ENCODE data around the gene AURKAIP1. TPM values are rescaled to one million over a fixed set of nuclear protein-coding genes. Genes with fewer than 3 reads are reported as not detected.

The AURKAIP1 gene
- total and polyA plus RNA-seq, 8 donors: 50.9 to 281 (median 140) TPM

DNA sequence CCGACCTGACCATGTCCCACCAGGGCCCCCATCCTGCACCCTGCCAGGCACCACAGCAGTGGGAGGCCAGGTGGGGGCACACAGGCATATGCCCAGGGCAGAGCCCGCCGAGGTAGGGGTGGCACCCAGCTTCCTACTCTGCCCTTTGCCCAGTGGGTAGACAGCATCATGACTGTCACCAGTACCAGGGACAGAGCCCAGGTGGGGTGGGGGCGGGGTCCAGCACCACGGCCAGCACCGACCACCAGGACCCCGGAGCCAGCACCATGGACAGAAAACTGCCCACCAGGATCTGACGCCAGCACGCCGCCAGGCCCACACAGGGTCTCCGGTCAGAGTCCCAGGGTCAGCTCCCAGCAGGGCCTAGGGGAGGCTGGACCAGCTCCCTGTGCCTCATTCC, 40.2 kb downstream of the AURKAIP1 start:
- intact Hi-C loops (cut with DNase I; ENCODE audit: low total_unique reads): no loop called here
- Histone ChIP-seq H3K4me3 (no peak overlapping the region), H3K27me3 (no peaks in the 10 kb centered on the region), H3K4me1 (peaks cover 11 to 46% (median 43%) of the 10 kb centered on the region in 4 donors), H3K27ac (no peak overlapping the region), H3K36me3 (peaks cover 17 to 52% (median 47%) of the 10 kb centered on the region in 4 donors), H3K9me3 (no peaks in the 10 kb centered on the region)
- no peak for DNase-seq
- no peak for TF ChIP-seq POLR2AphosphoS5 (IDR thresholded peaks at IDR 0.05)
- no peak for TF ChIP-seq POLR2A (IDR thresholded peaks at IDR 0.05)
- TF ChIP-seq EP300 (IDR thresholded peaks at IDR 0.05): no peak
- WGBS, 5 donors: 63 to 83% (median 72%) methylated on average over 1 to 11 of the region's 11 CpGs

DNA sequence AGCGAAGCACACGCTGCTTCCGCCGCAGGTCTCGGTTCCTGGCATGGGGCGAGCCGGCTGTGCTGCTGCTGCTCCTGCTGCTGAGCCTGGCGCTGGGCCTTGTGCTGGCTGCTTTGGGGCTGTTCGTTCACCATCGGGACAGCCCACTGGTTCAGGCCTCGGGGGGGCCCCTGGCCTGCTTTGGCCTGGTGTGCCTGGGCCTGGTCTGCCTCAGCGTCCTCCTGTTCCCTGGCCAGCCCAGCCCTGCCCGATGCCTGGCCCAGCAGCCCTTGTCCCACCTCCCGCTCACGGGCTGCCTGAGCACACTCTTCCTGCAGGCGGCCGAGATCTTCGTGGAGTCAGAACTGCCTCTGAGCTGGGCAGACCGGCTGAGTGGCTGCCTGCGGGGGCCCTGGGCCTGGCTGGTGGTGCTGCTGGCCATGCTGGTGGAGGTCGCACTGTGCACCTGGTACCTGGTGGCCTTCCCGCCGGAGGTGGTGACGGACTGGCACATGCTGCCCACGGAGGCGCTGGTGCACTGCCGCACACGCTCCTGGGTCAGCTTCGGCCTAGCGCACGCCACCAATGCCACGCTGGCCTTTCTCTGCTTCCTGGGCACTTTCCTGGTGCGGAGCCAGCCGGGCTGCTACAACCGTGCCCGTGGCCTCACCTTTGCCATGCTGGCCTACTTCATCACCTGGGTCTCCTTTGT, 41.3 kb downstream of the AURKAIP1 start:
- no peak for TF ChIP-seq POLR2AphosphoS5 (IDR thresholded peaks at IDR 0.05)
- no peak for TF ChIP-seq EP300 (IDR thresholded peaks at IDR 0.05)
- TF ChIP-seq, protein P1, sequence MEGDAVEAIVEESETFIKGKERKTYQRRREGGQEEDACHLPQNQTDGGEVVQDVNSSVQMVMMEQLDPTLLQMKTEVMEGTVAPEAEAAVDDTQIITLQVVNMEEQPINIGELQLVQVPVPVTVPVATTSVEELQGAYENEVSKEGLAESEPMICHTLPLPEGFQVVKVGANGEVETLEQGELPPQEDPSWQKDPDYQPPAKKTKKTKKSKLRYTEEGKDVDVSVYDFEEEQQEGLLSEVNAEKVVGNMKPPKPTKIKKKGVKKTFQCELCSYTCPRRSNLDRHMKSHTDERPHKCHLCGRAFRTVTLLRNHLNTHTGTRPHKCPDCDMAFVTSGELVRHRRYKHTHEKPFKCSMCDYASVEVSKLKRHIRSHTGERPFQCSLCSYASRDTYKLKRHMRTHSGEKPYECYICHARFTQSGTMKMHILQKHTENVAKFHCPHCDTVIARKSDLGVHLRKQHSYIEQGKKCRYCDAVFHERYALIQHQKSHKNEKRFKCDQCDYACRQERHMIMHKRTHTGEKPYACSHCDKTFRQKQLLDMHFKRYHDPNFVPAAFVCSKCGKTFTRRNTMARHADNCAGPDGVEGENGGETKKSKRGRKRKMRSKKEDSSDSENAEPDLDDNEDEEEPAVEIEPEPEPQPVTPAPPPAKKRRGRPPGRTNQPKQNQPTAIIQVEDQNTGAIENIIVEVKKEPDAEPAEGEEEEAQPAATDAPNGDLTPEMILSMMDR (IDR thresholded peaks at IDR 0.05): no peak
- no peak for TF ChIP-seq POLR2A (IDR thresholded peaks at IDR 0.05)
- Histone ChIP-seq H3K4me1 (peaks cover 11 to 45% (median 42%) of the 10 kb centered on the region in 4 donors), H3K4me3 (no peak overlapping the region), H3K27ac (peak overlapping the region in 1 of 5 donors; percentile 2), H3K36me3 (peaks cover 9 to 42% (median 40%) of the 10 kb centered on the region in 4 donors), H3K9me3 (no peaks in the 10 kb centered on the region), H3K27me3 (no peaks in the 10 kb centered on the region)
- 76 to 88% (median 83%) methylated on average over 5 to 36 of the region's 36 CpGs for WGBS, 5 donors
- no peak for DNase-seq
- intact Hi-C loops (cut with DNase I; ENCODE audit: low total_unique reads): no loop called here

DNA sequence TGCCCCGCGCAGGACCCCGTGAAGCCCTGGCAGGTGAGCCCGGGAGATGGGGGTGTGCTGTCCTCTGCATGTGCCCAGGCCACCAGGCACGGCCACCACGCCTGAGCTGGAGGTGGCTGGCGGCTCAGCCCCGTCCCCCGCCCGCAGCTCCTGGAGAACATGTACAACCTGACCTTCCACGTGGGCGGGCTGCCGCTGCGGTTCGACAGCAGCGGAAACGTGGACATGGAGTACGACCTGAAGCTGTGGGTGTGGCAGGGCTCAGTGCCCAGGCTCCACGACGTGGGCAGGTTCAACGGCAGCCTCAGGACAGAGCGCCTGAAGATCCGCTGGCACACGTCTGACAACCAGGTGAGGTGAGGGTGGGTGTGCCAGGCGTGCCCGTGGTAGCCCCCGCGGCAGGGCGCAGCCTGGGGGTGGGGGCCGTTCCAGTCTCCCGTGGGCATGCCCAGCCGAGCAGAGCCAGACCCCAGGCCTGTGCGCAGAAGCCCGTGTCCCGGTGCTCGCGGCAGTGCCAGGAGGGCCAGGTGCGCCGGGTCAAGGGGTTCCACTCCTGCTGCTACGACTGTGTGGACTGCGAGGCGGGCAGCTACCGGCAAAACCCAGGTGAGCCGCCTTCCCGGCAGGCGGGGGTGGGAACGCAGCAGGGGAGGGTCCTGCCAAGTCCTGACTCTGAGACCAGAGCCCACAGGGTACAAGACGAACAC, 42.1 kb downstream of the AURKAIP1 start:
- Histone ChIP-seq H3K9me3 (no peaks in the 10 kb centered on the region), H3K27me3 (no peaks in the 10 kb centered on the region), H3K4me3 (no peak overlapping the region), H3K36me3 (peaks cover 8 to 42% (median 40%) of the 10 kb centered on the region in 4 donors), H3K4me1 (peaks cover 11 to 41% (median 37%) of the 10 kb centered on the region in 4 donors), H3K27ac (peak overlapping the region in 1 of 5 donors; percentile 2)
- intact Hi-C loops (cut with DNase I; ENCODE audit: low total_unique reads): no loop called here
- 46 to 77% (median 55%) methylated on average over 18 to 48 of the region's 48 CpGs for WGBS, 5 donors
- TF ChIP-seq EP300 (IDR thresholded peaks at IDR 0.05) (no peak), POLR2AphosphoS5 (IDR thresholded peaks at IDR 0.05) (peak in 1 of 3 donors; percentile 34), POLR2A (IDR thresholded peaks at IDR 0.05) (no peak)
- TF ChIP-seq, protein P1 (IDR thresholded peaks at IDR 0.05): no peak
- peak in 1 of 2 donors; percentile 80 for DNase-seq

DNA sequence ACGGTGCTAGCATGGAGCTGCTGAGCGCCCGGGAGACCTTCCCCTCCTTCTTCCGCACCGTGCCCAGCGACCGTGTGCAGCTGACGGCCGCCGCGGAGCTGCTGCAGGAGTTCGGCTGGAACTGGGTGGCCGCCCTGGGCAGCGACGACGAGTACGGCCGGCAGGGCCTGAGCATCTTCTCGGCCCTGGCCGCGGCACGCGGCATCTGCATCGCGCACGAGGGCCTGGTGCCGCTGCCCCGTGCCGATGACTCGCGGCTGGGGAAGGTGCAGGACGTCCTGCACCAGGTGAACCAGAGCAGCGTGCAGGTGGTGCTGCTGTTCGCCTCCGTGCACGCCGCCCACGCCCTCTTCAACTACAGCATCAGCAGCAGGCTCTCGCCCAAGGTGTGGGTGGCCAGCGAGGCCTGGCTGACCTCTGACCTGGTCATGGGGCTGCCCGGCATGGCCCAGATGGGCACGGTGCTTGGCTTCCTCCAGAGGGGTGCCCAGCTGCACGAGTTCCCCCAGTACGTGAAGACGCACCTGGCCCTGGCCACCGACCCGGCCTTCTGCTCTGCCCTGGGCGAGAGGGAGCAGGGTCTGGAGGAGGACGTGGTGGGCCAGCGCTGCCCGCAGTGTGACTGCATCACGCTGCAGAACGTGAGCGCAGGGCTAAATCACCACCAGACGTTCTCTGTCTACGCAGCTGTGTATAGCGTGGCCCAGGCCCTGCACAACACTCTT, 42.8 kb downstream of the AURKAIP1 start:
- intact Hi-C loops (cut with DNase I; ENCODE audit: low total_unique reads): no loop called here
- 75 to 79% (median 77%) methylated on average over 15 to 57 of the region's 57 CpGs for WGBS, 5 donors
- no peak for DNase-seq
- no peak overlapping the region for H3K27ac ChIP-seq
- peaks cover 11 to 41% (median 33%) of the 10 kb centered on the region in 4 donors for H3K4me1 ChIP-seq
- H3K36me3 ChIP-seq: peaks cover 14 to 42% (median 40%) of the 10 kb centered on the region in 4 donors
- no peak for TF ChIP-seq POLR2A (IDR thresholded peaks at IDR 0.05)
- TF ChIP-seq, protein P1 (IDR thresholded peaks at IDR 0.05): no peak
- TF ChIP-seq EP300 (IDR thresholded peaks at IDR 0.05): no peak
- TF ChIP-seq POLR2AphosphoS5 (IDR thresholded peaks at IDR 0.05): no peak
- H3K9me3 ChIP-seq: no peaks in the 10 kb centered on the region
- H3K4me3 ChIP-seq: no peak overlapping the region
- H3K27me3 ChIP-seq: no peaks in the 10 kb centered on the region

Measured in stomach (tissue), 9 donors.